Measurements from ENCODE around the gene JAG1. TPM values are rescaled to one million over a fixed set of nuclear protein-coding genes. Genes with fewer than 3 reads are reported as not detected.

The JAG1 gene
- total RNA-seq, 1 experiment from 2014 or later, result 45.2 TPM

GRCh38 chr20:10649797-10650160 is 24.0 kb downstream of the JAG1 start:
- Mint-ChIP-seq H3K36me3 (peaks cover 69% of the 10 kb centered on the region), H3K27me3 (ENCODE audit: low read depth) (no peaks in the 10 kb centered on the region), H3K27ac (peak overlapping the region; percentile 83), H3K4me3 (no peak overlapping the region), H3K9me3 (no peaks in the 10 kb centered on the region), H3K4me1 (peaks cover 70% of the 10 kb centered on the region)
- CTCF ChIA-PET, result interaction anchor here (1.0 to 1.5 kb wide), 4 partner anchors 15 to 97 kb away, joined by 3 to 6 read pairs (median 4); no protein-coding TSS in a partner anchor
- TF ChIP-seq PRDM15 (CRISPR knock-in tag; IDR thresholded peaks at IDR 0.05) (no peak), TEAD4 (CRISPR knock-in tag; IDR thresholded peaks at IDR 0.05) (no peak), ZNF121 (CRISPR knock-in tag; IDR thresholded peaks at IDR 0.05) (no peak), NFATC4 (CRISPR knock-in tag; IDR thresholded peaks at IDR 0.05) (no peak), CTCF (IDR thresholded peaks at IDR 0.05) (no peak), PRRX2 (CRISPR knock-in tag; IDR thresholded peaks at IDR 0.05) (no peak), ERG (CRISPR knock-in tag; IDR thresholded peaks at IDR 0.05) (no peak), FOXP1 (CRISPR knock-in tag; IDR thresholded peaks at IDR 0.05; ENCODE audit: borderline replicate concordance) (no peak), ZSCAN18 (CRISPR knock-in tag; IDR thresholded peaks at IDR 0.05) (no peak), MXD4 (CRISPR knock-in tag; IDR thresholded peaks at IDR 0.05; ENCODE audit: borderline replicate concordance) (no peak), ZNF138 (CRISPR knock-in tag; conservative IDR thresholded peaks at IDR 0.05) (no peak)
- TF ChIP-seq, protein P1, sequence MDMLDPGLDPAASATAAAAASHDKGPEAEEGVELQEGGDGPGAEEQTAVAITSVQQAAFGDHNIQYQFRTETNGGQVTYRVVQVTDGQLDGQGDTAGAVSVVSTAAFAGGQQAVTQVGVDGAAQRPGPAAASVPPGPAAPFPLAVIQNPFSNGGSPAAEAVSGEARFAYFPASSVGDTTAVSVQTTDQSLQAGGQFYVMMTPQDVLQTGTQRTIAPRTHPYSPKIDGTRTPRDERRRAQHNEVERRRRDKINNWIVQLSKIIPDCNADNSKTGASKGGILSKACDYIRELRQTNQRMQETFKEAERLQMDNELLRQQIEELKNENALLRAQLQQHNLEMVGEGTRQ (CRISPR knock-in tag; IDR thresholded peaks at IDR 0.05), result no peak
- TF ChIP-seq, protein P2, sequence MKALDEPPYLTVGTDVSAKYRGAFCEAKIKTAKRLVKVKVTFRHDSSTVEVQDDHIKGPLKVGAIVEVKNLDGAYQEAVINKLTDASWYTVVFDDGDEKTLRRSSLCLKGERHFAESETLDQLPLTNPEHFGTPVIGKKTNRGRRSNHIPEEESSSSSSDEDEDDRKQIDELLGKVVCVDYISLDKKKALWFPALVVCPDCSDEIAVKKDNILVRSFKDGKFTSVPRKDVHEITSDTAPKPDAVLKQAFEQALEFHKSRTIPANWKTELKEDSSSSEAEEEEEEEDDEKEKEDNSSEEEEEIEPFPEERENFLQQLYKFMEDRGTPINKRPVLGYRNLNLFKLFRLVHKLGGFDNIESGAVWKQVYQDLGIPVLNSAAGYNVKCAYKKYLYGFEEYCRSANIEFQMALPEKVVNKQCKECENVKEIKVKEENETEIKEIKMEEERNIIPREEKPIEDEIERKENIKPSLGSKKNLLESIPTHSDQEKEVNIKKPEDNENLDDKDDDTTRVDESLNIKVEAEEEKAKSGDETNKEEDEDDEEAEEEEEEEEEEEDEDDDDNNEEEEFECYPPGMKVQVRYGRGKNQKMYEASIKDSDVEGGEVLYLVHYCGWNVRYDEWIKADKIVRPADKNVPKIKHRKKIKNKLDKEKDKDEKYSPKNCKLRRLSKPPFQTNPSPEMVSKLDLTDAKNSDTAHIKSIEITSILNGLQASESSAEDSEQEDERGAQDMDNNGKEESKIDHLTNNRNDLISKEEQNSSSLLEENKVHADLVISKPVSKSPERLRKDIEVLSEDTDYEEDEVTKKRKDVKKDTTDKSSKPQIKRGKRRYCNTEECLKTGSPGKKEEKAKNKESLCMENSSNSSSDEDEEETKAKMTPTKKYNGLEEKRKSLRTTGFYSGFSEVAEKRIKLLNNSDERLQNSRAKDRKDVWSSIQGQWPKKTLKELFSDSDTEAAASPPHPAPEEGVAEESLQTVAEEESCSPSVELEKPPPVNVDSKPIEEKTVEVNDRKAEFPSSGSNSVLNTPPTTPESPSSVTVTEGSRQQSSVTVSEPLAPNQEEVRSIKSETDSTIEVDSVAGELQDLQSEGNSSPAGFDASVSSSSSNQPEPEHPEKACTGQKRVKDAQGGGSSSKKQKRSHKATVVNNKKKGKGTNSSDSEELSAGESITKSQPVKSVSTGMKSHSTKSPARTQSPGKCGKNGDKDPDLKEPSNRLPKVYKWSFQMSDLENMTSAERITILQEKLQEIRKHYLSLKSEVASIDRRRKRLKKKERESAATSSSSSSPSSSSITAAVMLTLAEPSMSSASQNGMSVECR (CRISPR knock-in tag; IDR thresholded peaks at IDR 0.05; ENCODE audit: borderline replicate concordance), result no peak
- TF ChIP-seq, protein P3, sequence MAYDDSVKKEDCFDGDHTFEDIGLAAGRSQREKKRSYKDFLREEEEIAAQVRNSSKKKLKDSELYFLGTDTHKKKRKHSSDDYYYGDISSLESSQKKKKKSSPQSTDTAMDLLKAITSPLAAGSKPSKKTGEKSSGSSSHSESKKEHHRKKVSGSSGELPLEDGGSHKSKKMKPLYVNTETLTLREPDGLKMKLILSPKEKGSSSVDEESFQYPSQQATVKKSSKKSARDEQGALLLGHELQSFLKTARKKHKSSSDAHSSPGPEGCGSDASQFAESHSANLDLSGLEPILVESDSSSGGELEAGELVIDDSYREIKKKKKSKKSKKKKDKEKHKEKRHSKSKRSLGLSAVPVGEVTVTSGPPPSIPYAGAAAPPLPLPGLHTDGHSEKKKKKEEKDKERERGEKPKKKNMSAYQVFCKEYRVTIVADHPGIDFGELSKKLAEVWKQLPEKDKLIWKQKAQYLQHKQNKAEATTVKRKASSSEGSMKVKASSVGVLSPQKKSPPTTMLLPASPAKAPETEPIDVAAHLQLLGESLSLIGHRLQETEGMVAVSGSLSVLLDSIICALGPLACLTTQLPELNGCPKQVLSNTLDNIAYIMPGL (CRISPR knock-in tag; IDR thresholded peaks at IDR 0.05), result no peak
- POLR2A ChIA-PET, result interaction anchor here (0.9 to 1.5 kb wide), 2 partner anchors 22 to 25 kb away, joined by 3 to 7 read pairs; no protein-coding TSS in a partner anchor
- ATAC-seq (no peak), DNase-seq (ENCODE audit: low spot score) (no peak)
